ENCODE measurements around the gene CPXM2.

DNA sequence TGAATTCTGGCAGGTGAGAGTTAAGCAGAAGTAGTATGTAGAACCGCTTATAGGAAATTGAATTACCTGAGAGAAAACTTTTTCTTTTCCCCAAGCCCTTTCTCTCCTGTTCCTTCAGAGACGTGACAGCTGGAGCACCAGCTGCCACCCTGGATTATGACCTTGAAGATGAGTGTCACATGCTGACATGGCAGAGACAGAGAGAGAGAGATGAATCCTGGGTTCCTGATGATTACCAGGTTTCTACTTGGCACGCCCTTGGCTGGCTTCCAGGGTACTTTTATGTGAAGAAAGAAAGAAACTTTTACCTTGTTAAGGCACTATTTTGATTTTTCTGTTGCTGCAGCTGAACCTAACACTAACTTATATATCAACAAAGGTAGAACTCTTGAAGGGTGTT, 125.6 kb downstream of the CPXM2 start:
- TF ChIP-seq TEAD4 (IDR thresholded peaks at IDR 0.05) (no peak), YY1 (IDR thresholded peaks at IDR 0.05; ENCODE audit: low read depth) (no peak), EP300 (IDR thresholded peaks at IDR 0.05; ENCODE audit: borderline replicate concordance) (no peak), TAF1 (IDR thresholded peaks at IDR 0.05; ENCODE audit: low read depth) (no peak), NFIC (IDR thresholded peaks at IDR 0.05) (no peak), CEBPB (IDR thresholded peaks at IDR 0.05) (no peak), FOXM1 (IDR thresholded peaks at IDR 0.05; ENCODE audit: borderline replicate concordance, low read depth) (no peak), CREB1 (IDR thresholded peaks at IDR 0.05; ENCODE audit: low read depth) (no peak), ZBTB7A (IDR thresholded peaks at IDR 0.05; ENCODE audit: low read depth) (no peak), EGR1 (IDR thresholded peaks at IDR 0.05) (no peak), RAD21 (IDR thresholded peaks at IDR 0.05; ENCODE audit: low read depth) (no peak)
- TF ChIP-seq, protein P1, sequence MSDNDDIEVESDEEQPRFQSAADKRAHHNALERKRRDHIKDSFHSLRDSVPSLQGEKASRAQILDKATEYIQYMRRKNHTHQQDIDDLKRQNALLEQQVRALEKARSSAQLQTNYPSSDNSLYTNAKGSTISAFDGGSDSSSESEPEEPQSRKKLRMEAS (IDR thresholded peaks at IDR 0.05) = no peak
- TF ChIP-seq, protein P2, sequence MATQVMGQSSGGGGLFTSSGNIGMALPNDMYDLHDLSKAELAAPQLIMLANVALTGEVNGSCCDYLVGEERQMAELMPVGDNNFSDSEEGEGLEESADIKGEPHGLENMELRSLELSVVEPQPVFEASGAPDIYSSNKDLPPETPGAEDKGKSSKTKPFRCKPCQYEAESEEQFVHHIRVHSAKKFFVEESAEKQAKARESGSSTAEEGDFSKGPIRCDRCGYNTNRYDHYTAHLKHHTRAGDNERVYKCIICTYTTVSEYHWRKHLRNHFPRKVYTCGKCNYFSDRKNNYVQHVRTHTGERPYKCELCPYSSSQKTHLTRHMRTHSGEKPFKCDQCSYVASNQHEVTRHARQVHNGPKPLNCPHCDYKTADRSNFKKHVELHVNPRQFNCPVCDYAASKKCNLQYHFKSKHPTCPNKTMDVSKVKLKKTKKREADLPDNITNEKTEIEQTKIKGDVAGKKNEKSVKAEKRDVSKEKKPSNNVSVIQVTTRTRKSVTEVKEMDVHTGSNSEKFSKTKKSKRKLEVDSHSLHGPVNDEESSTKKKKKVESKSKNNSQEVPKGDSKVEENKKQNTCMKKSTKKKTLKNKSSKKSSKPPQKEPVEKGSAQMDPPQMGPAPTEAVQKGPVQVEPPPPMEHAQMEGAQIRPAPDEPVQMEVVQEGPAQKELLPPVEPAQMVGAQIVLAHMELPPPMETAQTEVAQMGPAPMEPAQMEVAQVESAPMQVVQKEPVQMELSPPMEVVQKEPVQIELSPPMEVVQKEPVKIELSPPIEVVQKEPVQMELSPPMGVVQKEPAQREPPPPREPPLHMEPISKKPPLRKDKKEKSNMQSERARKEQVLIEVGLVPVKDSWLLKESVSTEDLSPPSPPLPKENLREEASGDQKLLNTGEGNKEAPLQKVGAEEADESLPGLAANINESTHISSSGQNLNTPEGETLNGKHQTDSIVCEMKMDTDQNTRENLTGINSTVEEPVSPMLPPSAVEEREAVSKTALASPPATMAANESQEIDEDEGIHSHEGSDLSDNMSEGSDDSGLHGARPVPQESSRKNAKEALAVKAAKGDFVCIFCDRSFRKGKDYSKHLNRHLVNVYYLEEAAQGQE (IDR thresholded peaks at IDR 0.05; ENCODE audit: low read depth) = no peak
- TF ChIP-seq, protein P3, sequence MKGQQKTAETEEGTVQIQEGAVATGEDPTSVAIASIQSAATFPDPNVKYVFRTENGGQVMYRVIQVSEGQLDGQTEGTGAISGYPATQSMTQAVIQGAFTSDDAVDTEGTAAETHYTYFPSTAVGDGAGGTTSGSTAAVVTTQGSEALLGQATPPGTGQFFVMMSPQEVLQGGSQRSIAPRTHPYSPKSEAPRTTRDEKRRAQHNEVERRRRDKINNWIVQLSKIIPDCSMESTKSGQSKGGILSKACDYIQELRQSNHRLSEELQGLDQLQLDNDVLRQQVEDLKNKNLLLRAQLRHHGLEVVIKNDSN (IDR thresholded peaks at IDR 0.05) = no peak

Measured in Ishikawa (cell line).